Endodermal cell (in vitro differentiated cells): ENCODE results near the gene NKAIN4. TPM values are rescaled to one million over a fixed set of nuclear protein-coding genes. Genes with fewer than 3 reads are reported as not detected.

Source experiments
- DNase-seq: peaks from one replicate; pipeline ENCODE4 v3.0.0-alpha.2; 2017
- H3K27ac ChIP-seq: 2 replicates; pipeline ENCODE4 v1.5.1; 2013; ENCODE audit warnings: mild to moderate bottlenecking, low read depth, low read length, moderate library complexity
- H3K27me3 ChIP-seq: 2 replicates; pipeline ENCODE4 v1.6.1; 2013; ENCODE audit warnings: mild to moderate bottlenecking, low read length, moderate library complexity; ENCODE audit not compliant: insufficient read depth, control insufficient read depth, poor library complexity, severe bottlenecking
- H3K36me3 ChIP-seq: 2 replicates; pipeline ENCODE4 v1.7.0; 2013; ENCODE audit warnings: mild to moderate bottlenecking, low read length, moderate library complexity; ENCODE audit not compliant: control insufficient read depth, insufficient read depth
- H3K4me1 ChIP-seq: one replicate; pipeline ENCODE4 v1.7.0; 2013; ENCODE audit warnings: low read length; ENCODE audit not compliant: control insufficient read depth, insufficient read depth
- H3K4me3 ChIP-seq: 2 replicates; pipeline ENCODE4 v1.5.1; 2013; ENCODE audit warnings: mild to moderate bottlenecking, low read length, moderate library complexity
- H3K9ac ChIP-seq: 2 replicates; pipeline ENCODE4 v1.6.1; 2013; ENCODE audit warnings: mild to moderate bottlenecking, low read length, moderate library complexity; ENCODE audit not compliant: poor library complexity, severe bottlenecking; ENCODE audit errors: extremely low read depth
- H3K9me3 ChIP-seq: 2 replicates; pipeline ENCODE4 v1.6.1; 2013; ENCODE audit warnings: mild to moderate bottlenecking, low read length, moderate library complexity; ENCODE audit not compliant: control insufficient read depth
- H3K27ac Mint-ChIP-seq: 2 replicates; pipeline ENCODE4 v1.8.0; 2020; ENCODE audit warnings: mixed read lengths
- H3K27me3 Mint-ChIP-seq: 2 replicates; pipeline ENCODE4 v1.8.0; 2021; ENCODE audit warnings: mild to moderate bottlenecking, mixed read lengths; ENCODE audit not compliant: insufficient read depth
- H3K36me3 Mint-ChIP-seq: 2 replicates; pipeline ENCODE4 v1.8.0; 2020; ENCODE audit warnings: low read depth, mixed read lengths
- H3K4me1 Mint-ChIP-seq: 2 replicates; pipeline ENCODE4 v1.8.0; 2020; ENCODE audit warnings: mixed read lengths
- H3K4me3 Mint-ChIP-seq: 2 replicates; pipeline ENCODE4 v1.8.0; 2020; ENCODE audit warnings: mild to moderate bottlenecking, moderate library complexity, mixed read lengths
- H3K9me3 Mint-ChIP-seq: 2 replicates; pipeline ENCODE4 v1.8.0; 2020; ENCODE audit warnings: mild to moderate bottlenecking, mixed read lengths
- CTCF ChIP-seq: fragments of 200-600 bp; sonication (generic); conservative IDR thresholded peaks from 2 replicates; pipeline ENCODE4 v1.5.0; 2021; ENCODE audit warnings: antibody characterized with exemption, mild to moderate bottlenecking
- WGBS, 2 experiments: methylation state at CpG; one replicate each; pipeline versions ENCODE4 v1.1.5 to v1.1.7; 2013; ENCODE audit warnings: missing lambda C conversion rate in 2 of 2, mixed read lengths in 1 of 2; ENCODE audit not compliant: insufficient coverage in 1 of 2, insufficient read length in 1 of 2; 5-methylcytosine and 5-hydroxymethylcytosine counted together
- total RNA-seq, 2 donors: library from RNA; stranded (reverse); fragmentation: NEBNext Ultra II Directional in 1 of 2; extraction: Animal tissue kit (Norgen Biotek cat#: 25700) in 1 of 2; gene quantifications; 2 replicates in 1 of 2; 3 replicates in 1 of 2; pipeline ENCODE4 v1.2.1, GENCODE V29; 2021

NKAIN4 gene
- total RNA-seq, 2 donors from 2014 or later, result 0.24 to 1.7 TPM

DNA sequence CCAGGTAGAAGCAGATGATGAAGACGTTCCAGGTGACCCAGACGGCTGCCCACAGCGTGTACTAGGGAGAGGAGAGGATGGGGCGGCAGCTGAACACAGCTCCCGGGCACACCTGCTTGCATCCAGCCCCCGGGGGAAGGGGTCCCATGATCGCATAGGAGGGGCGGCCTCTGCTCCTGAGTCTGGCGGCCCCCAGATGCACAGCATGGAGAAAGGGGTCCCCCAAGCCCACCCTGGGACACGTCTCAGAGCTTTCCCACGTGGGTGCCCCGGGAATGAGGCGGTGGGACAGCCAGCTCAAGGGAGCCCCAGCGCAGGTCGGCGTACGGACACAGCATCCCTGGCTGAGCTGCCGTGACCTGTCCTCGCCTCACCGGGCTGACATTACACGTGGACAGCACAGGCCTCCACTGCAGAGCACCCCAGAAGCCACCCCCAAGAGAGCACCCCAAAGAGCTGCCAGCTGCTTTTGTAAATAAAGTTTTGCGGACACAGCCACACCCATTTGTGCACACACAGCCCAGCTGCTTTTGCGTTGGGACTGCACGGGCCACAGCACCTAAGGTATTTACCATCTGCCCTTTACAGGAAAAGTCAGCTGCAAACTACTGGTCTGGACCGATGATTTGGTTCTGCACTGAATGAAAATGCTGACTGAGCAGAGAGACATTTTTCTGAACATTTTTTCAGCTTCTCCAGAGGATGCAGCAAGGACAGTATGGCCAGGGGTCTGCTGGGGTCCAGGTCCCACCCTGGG lies 5.2 kb downstream of the NKAIN4 start:
- H3K4me3 ChIP-seq, result no peak overlapping the region
- no peaks in the 10 kb centered on the region for H3K9me3 ChIP-seq
- no peaks in the 10 kb centered on the region for H3K36me3 ChIP-seq
- peaks cover 8% of the 10 kb centered on the region for H3K9me3 Mint-ChIP-seq
- H3K27me3 Mint-ChIP-seq, result peaks cover 35% of the 10 kb centered on the region
- no peak for DNase-seq
- WGBS, 2 experiments, result 91 to 94% methylated on average over 17 to 25 of the region's 25 CpGs
- H3K36me3 Mint-ChIP-seq, result no peaks in the 10 kb centered on the region
- TF ChIP-seq CTCF, result no peak
- no peaks in the 10 kb centered on the region for H3K4me1 Mint-ChIP-seq
- no peak overlapping the region for H3K4me3 Mint-ChIP-seq
- H3K27me3 ChIP-seq, result peaks cover 23% of the 10 kb centered on the region
- H3K27ac Mint-ChIP-seq, result no peak overlapping the region
- no peak overlapping the region for H3K9ac ChIP-seq
- no peaks in the 10 kb centered on the region for H3K4me1 ChIP-seq
- H3K27ac ChIP-seq, result no peak overlapping the region

DNA sequence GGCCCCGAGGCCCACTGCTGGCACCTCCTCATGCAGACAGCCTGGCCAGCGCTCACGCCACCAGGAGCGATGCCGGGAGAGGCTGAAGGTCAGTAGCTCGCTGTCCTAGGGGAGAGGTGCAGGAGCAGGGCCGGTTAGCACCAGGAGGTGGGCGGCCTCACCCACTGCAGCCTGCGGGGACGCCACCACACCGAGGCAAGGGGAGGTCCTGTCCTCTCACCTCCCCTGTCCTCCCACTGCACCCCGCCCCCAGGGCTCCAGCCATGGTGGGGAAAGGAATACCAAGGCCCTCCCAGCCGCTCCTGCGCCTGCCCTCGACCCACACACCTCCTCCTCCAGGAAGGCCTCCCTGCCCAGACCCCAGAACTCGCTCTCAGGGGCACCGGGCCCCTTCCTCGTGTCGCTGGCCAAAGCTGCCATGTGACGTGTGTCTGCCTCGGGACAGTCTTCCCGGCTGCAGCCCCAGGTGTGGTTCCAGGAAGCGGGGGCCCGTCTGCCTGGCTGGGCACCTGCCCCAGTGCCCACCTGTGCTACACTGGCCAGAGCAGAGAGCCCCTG lies 6.5 kb downstream of the NKAIN4 start:
- no peak for TF ChIP-seq CTCF
- 88 to 92% methylated on average over 13 to 23 of the region's 24 CpGs for WGBS, 2 experiments
- H3K27me3 Mint-ChIP-seq, result peaks cover 23% of the 10 kb centered on the region
- no peaks in the 10 kb centered on the region for H3K4me1 ChIP-seq
- H3K27me3 ChIP-seq, result peaks cover 12% of the 10 kb centered on the region
- no peaks in the 10 kb centered on the region for H3K36me3 Mint-ChIP-seq
- H3K4me3 Mint-ChIP-seq, result no peak overlapping the region
- H3K4me3 ChIP-seq, result no peak overlapping the region
- no peak overlapping the region for H3K27ac ChIP-seq
- H3K4me1 Mint-ChIP-seq, result no peaks in the 10 kb centered on the region
- H3K9me3 Mint-ChIP-seq, result peaks cover 8% of the 10 kb centered on the region
- H3K27ac Mint-ChIP-seq, result no peak overlapping the region
- no peak overlapping the region for H3K9ac ChIP-seq
- no peaks in the 10 kb centered on the region for H3K9me3 ChIP-seq
- no peaks in the 10 kb centered on the region for H3K36me3 ChIP-seq
- no peak for DNase-seq

- no peaks in the 10 kb centered on the region for H3K36me3 ChIP-seq
- no peak overlapping the region for H3K27ac Mint-ChIP-seq
- no peak overlapping the region for H3K27ac ChIP-seq
- H3K4me1 Mint-ChIP-seq, result no peaks in the 10 kb centered on the region
- H3K9me3 Mint-ChIP-seq, result peaks cover 8% of the 10 kb centered on the region
- peaks cover 14% of the 10 kb centered on the region for H3K27me3 Mint-ChIP-seq
- no peaks in the 10 kb centered on the region for H3K9me3 ChIP-seq
- H3K4me3 Mint-ChIP-seq, result no peak overlapping the region
- no peaks in the 10 kb centered on the region for H3K36me3 Mint-ChIP-seq
- peak; percentile 79 for DNase-seq
- peaks cover 1% of the 10 kb centered on the region for H3K27me3 ChIP-seq
- WGBS, 2 experiments, result 75 to 79% methylated on average over 33 to 50 of the region's 50 CpGs
- H3K9ac ChIP-seq, result no peak overlapping the region
- no peak for TF ChIP-seq CTCF
- H3K4me3 ChIP-seq, result no peak overlapping the region
- H3K4me1 ChIP-seq, result no peaks in the 10 kb centered on the region
Measured at GRCh38 chr20:63246490-63247288, 7.6 kb downstream of the NKAIN4 start.
